Pancreas (tissue), 10 donors: Measurements from ENCODE around the gene BDP1. TPM values are rescaled to one million over a fixed set of nuclear protein-coding genes. Genes with fewer than 3 reads are reported as not detected.
"Not testable (repeated sequence)": the region's sequence is repeated elsewhere in the genome, so short reads cannot be mapped to it uniquely, and the experiment has no call there.

ENCODE experiments used
- ATAC-seq, 4 donors: fragments of 200-7000 bp; cut with Tn5 transposase; one replicate each; pipeline versions ENCODE4 v1.8.0 to v1.9.1; 2020; ENCODE audit warnings: mild to moderate bottlenecking in 4 of 4, moderate library complexity in 4 of 4
- DNase-seq, 6 donors: peaks; one replicate each; pipeline ENCODE4 v3.0.0-alpha.2; 2020
- FAIRE-seq: peaks from 2 replicates; lab custom pipeline; 2012; peaks lifted over from hg19 to GRCh38; lab: Jason Lieb, UNC
- H3K27ac ChIP-seq, 4 donors: fragments of 200-600 bp; sonication (generic); 1 replicate in 3 of 4; 2 replicates in 1 of 4; pipeline versions ENCODE4 v1.5.0 to v1.8.0; 2020
- H3K27me3 ChIP-seq, 4 donors: fragments of 200-600 bp; one replicate each; pipeline ENCODE4 v1.8.0; 2021
- H3K36me3 ChIP-seq, 3 donors: fragments of 200-600 bp; sonication (generic) in 1 of 3; one replicate each; pipeline versions ENCODE4 v1.5.0 to v1.8.0; 2020 to 2021
- H3K4me1 ChIP-seq, 3 donors: fragments of 200-600 bp; one replicate each; pipeline ENCODE4 v1.8.0; 2021
- H3K4me3 ChIP-seq, 4 donors: fragments of 200-600 bp; sonication (generic) in 2 of 4; one replicate each; pipeline versions ENCODE4 v1.5.0 to v1.8.0; 2020 to 2021
- H3K9me3 ChIP-seq, 4 donors: fragments of 200-600 bp; one replicate each; pipeline ENCODE4 v1.8.0; 2021
- CTCF ChIP-seq, 4 donors: fragments of 200-600 bp; sonication (generic) in 3 of 4; IDR thresholded peaks; one replicate each; pipeline versions ENCODE4 v1.5.0 to v1.8.0; 2021; ENCODE audit warnings: antibody characterized with exemption in 4 of 4
- WGBS, 2 donors: extraction: QIAGEN DNeasy Blood & Tissue Kit; methylation state at CpG; one replicate each; pipeline ENCODE4 v1.1.7; 2013; 5-methylcytosine and 5-hydroxymethylcytosine counted together
- intact Hi-C, 3 donors: fragments of 100-400 bp; cut with DNase I; formaldehyde crosslinking; loops; one replicate each; pipeline versions ENCODE4 v1.11.1 to v1.14.2; 2022
- polyA plus RNA-seq, 2 donors: library from polyadenylated mRNA; stranded (reverse); fragments of 200-250 nt; gene quantifications; one replicate each; pipeline ENCODE4 v1.2.3, GENCODE V29; 2013
- total RNA-seq, 6 donors: library from RNA; stranded (reverse); fragmentation: NEBNext Ultra II Directional in 4 of 6; extraction: Animal tissue kit (Norgen Biotek cat#: 25700) in 4 of 6; gene quantifications; one replicate each; pipeline versions ENCODE4 v1.2.1 to v1.2.4, GENCODE V29; 2021 to 2023
- donor health status: healthy with polysubstance abuse.
- donor health status: DM: no; HTN: no; CAD: no; lungs with moderate emphysema.
- donor health status: DM: no; HTN: no; CAD: no.
- donor health status: control.
- donor health status: control.
- donor health status: Bipolar disorder and iron deficiency.
- donor health status: DM: yes; HTN: yes; CAD: no.
- donor health status: DM: no; HTN: no; CAD: no.
- donor health status: DM: no; HTN: no; CAD: no.
- donor health status: DM: yes; HTN: yes; CAD: no.

Gene BDP1
- total and polyA plus RNA-seq, 8 donors = 7.0 to 13.7 (median 8.2) TPM

GRCh38 chr5:71492817-71493615, 37.6 kb downstream of the BDP1 start:
- FAIRE-seq = no peak
- no peak for ATAC-seq
- no peaks in the 10 kb centered on the region for H3K27me3 ChIP-seq
- H3K36me3 ChIP-seq = peaks cover 0 to 63% (median 12%) of the 10 kb centered on the region in 3 donors
- intact Hi-C loops = no loop called here
- no peak for DNase-seq
- no peak overlapping the region for H3K27ac ChIP-seq
- 90 to 95% methylated on average over 5 of the region's 5 CpGs for WGBS, 2 donors
- H3K9me3 ChIP-seq = no peaks in the 10 kb centered on the region
- no peaks in the 10 kb centered on the region for H3K4me1 ChIP-seq
- no peak for TF ChIP-seq CTCF (IDR thresholded peaks at IDR 0.05)
- H3K4me3 ChIP-seq = no peak overlapping the region

- H3K4me3 ChIP-seq, FAIRE-seq, DNase-seq, H3K4me1 ChIP-seq, H3K27ac ChIP-seq, H3K27me3 ChIP-seq, ATAC-seq, H3K9me3 ChIP-seq, intact Hi-C loops: not testable (repeated sequence)
- WGBS, 2 donors = 91 to 92% methylated on average over 4 of the region's 4 CpGs
- H3K36me3 ChIP-seq = peaks cover 0 to 65% (median 12%) of the 10 kb centered on the region in 3 donors
Observed at GRCh38 chr5:71494202-71494601, 38.8 kb downstream of the BDP1 start.

GRCh38 chr5:71498756-71499155, 43.3 kb downstream of the BDP1 start:
- H3K27me3 ChIP-seq, H3K9me3 ChIP-seq, ATAC-seq, intact Hi-C loops, H3K27ac ChIP-seq, FAIRE-seq, H3K4me1 ChIP-seq, H3K4me3 ChIP-seq, DNase-seq: not testable (repeated sequence)
- peaks cover 0 to 61% (median 20%) of the 10 kb centered on the region in 3 donors for H3K36me3 ChIP-seq
- 95 to 97% methylated on average over 8 to 9 of the region's 9 CpGs for WGBS, 2 donors

- Histone ChIP-seq H3K27me3 (no peaks in the 10 kb centered on the region), H3K36me3 (peaks cover under 1 to 51% (median 18%) of the 10 kb centered on the region in 3 donors), H3K4me3 (no peak overlapping the region), H3K9me3 (no peaks in the 10 kb centered on the region), H3K4me1 (no peaks in the 10 kb centered on the region), H3K27ac (no peak overlapping the region)
- ATAC-seq = no peak
- DNase-seq = no peak
- no peak for FAIRE-seq
- WGBS, 2 donors = 83 to 89% methylated on average over 2 of the region's 2 CpGs
- intact Hi-C loops = no loop called here
- TF ChIP-seq CTCF (IDR thresholded peaks at IDR 0.05) = no peak
Observed at GRCh38 chr5:71503536-71503935, 48.1 kb downstream of the BDP1 start.

GRCh38 chr5:71522151-71522550, 66.7 kb downstream of the BDP1 start:
- FAIRE-seq = no peak
- WGBS, 2 donors = 91 to 92% methylated on average over 1 of the region's 1 CpG
- peaks cover 0 to 52% (median 0%) of the 10 kb centered on the region in 3 donors for H3K36me3 ChIP-seq
- no peak for ATAC-seq
- H3K4me1 ChIP-seq = no peaks in the 10 kb centered on the region
- TF ChIP-seq CTCF (IDR thresholded peaks at IDR 0.05) = no peak
- H3K27ac ChIP-seq = no peak overlapping the region
- H3K27me3 ChIP-seq = no peaks in the 10 kb centered on the region
- no peak overlapping the region for H3K4me3 ChIP-seq
- intact Hi-C loops = no loop called here
- no peaks in the 10 kb centered on the region for H3K9me3 ChIP-seq
- DNase-seq = no peak

- H3K4me1 ChIP-seq, H3K9me3 ChIP-seq, DNase-seq, H3K27ac ChIP-seq, intact Hi-C loops, FAIRE-seq, H3K4me3 ChIP-seq, H3K27me3 ChIP-seq, ATAC-seq: not testable (repeated sequence)
- peaks cover 0 to 26% (median 0%) of the 10 kb centered on the region in 3 donors for H3K36me3 ChIP-seq
- WGBS, 2 donors = 97 to 98% methylated on average over 11 to 25 of the region's 26 CpGs
Observed at GRCh38 chr5:71525611-71526010, 70.2 kb downstream of the BDP1 start.
